Fibroblast of skin of left quadriceps (primary cell): ENCODE results near the gene CSF3R.
A peak's percentile ranks its signal among the peaks of the same experiment; 100 is the strongest.
"Not testable (repeated sequence)": the region's sequence is repeated elsewhere in the genome, so short reads cannot be mapped to it uniquely, and the experiment has no call there.

ENCODE experiments used
- DNase-seq, 2 experiments: peaks; one replicate each; pipeline ENCODE4 v3.0.0-alpha.2; 2013; ENCODE audit warnings: low read depth in 2 of 2

The CSF3R gene

GRCh38 chr1:36484099-36484498 lies 1.4 kb upstream of the CSF3R start:
- no peak for DNase-seq

DNA sequence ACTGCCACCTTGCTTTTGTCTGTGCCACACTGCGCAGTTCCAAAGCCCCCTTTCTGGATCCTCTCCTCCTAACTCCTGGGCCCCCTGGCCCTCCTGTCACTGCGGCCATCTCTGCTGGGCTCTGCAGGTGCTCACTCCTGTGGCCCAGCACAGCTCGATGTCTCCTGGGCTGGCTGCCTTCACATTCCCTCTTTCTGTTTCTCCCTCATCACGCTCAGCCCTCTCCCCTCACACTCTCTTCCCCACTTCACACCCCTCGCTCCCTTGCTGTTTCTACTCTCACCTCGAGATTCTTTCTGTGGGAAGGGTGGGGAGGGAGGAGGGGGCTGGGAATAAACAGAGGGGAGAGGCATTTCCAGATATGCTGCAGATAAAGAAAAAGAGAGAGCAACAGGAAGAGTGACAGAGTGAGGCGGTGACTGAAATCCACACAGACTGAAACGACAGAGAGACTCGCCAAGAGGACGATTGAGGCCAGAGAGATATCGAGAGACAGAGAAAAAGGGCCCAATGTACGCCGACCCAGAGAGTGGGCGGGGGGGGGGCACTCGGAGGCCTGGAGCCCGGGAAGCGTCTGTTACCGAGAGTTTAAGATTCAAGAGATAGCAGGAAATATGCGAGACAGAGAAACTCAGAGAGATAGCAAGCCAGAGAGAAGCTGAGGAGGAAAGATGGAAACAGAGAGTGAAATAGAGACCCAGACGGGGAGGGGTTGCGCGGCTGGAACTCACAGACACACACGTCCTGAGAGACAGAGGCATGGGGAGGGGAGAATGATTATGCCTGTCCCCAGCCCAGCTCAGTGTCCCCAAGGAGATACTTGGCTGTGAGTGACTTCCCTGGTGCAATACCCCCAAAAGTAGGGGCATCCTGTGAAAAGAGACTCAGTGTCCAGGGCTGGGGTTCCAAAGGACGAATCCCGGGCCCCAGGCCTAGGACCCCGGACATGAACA lies 666 bp downstream of the CSF3R start:
- DNase-seq, result no peak

- DNase-seq, result no peak
These were observed 1.6 kb downstream of the CSF3R start for GRCh38 chr1:36481091-36481490.

GRCh38 chr1:36480161-36480560 lies 2.6 kb downstream of the CSF3R start:
- no peak for DNase-seq

DNA sequence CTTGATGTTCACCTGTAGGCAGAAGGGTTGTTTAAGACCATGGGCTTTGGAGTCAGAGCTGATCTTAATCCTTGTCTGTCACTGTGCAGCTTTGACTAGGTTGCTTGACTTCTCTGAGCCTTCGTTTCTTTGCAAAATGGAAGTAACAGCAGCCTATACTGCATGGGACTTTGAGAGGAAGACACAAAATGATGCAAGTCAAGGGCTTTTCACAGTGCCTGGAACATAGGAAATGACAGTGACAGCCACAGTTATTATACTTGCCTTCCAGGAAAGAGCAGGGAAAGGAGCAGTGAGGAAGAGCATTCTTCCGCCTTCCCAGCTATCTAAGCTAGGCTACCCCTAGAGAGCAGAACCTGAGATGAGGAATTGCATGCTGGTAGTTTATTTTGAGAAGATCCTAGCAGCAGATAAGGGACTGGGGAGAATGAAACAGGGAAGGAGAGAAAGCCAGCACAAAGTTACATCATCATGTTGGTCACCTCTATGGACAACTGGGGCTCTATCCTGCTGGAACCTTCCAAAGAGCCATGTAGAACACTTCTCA lies 3.1 kb downstream of the CSF3R start:
- DNase-seq, result no peak

GRCh38 chr1:36477615-36478014 lies 5.1 kb downstream of the CSF3R start:
- DNase-seq, result not testable (repeated sequence)

DNA sequence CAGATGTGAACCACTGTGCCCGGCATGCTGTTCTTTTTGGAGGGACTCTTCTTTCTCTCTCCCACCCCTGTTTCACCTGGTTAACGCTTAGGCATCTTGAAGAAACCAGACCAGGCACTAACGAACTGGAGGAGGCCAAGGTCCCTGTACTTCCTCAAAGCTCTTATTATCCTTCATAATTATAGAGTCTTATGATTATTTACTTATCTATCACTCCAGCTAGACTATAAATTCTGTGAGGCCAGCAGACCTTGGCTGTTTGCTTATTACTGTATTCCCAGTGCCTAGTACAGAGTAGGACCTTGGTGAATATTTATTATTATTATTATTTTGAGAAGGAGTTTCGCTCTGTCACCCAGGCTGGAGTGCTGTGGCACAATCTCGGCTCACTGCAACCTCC lies 5.8 kb downstream of the CSF3R start:
- no peak for DNase-seq

DNA sequence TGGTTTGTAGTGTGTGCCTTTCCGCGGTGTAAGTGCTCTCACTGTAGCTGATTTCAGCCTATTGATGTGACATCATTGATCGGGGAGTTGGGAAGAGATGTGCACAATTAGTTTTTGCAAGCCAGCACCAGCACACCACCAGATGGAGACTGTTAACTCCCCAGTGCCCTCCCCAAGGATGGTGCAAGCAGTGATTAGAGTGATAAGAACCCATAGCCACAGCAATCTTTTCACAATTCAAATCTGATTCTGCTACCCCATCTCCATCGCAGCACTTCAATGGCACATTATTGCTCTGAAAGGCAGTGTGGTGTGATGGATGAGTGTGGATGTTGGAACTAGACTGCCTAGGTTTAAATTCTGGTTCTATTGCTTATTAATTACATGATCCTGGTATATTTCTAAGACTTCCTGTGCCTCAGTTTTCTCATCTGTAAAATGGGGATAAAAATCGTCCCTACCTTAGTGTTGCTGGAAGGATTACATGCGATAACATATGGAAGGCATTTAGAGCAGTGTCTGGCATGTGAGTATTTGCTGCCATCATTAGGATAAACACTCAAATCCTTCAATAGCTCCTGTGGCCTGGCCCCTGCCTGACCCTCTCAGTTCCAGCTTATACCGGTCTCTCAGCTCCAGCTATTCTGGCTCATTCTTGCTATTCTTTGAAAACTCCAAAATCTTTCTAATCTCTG lies 6.7 kb downstream of the CSF3R start:
- no peak for DNase-seq

DNA sequence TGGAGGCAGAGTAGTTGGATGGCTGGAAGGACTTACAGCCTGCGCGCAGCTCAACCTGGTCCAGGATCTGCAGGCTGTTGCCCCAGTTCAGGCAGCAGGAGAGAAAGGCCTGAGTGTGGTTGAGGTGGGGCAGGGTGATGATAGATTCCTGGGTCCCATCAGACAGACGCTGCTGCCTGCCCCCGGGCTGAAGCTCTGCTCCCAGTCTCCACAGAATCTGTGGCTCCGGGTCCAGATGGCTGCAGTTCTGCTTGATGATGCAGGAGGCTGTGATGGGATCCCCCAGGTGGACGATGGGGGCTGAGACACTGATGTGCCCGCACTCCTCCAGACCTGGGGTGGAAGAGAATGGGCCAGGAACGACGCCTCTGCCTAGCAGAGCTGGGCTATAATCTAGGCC lies 7.4 kb downstream of the CSF3R start:
- no peak for DNase-seq

DNA sequence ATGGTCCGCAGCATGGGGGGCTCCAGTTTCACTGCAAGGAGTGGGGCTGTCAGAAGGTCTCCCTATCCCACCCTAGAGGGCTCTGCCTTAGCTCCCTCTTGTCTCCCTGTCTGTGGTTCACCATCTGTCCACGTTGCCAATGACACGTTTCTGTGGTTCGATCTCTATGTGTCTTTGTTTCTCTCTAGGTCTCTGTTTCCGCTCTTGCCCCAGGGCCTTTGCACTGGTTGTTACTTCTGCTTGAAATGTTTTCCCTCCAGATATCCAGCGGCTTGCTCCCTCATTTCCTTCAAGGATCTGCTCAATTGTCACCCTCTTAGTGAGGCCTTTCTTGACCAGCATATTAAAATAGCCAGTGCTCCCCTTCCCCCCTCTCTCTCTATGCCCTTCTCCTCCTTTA lies 10.1 kb downstream of the CSF3R start:
- DNase-seq, result no peak

DNA sequence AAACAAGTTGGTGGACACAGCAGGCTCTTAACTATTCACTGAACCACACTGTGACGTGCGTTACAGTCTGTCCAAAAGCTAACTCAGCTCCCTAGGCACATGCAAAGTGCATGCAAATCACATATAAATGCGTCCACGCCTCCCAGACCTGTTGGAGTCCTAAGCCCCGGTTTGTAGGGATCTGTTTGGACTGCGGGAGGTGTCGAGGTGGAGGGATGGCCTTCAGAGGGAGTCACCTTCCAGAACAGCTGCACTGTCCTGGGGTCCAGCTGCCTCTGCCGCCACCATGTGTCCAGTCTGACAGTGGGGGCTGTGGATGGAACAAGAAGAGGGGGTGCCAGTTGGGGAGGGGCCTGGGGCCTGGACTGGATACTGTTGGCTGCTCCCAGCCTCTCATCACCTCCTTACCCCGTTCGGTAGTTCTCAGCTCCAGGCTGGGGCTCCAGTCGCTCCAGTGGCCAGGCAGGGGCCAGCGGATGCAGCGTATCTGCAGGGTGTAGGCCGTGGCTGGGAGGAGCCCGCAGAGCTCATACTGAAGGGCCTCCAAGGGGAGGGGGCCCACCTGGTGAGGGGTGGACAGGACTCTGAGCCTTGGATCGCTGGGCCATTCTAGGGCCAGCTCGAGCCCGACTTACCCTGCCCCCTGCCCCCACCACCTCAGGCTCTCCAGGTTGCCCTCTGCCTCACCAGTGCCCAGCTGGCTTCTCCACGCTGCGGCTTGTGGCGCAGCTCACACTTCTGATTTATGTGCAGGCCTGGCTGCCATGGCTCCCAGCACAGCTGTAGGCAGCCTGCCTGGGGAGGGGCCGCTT lies 10.7 kb downstream of the CSF3R start:
- no peak for DNase-seq

- no peak for DNase-seq
These were observed 13.6 kb downstream of the CSF3R start for GRCh38 chr1:36469163-36469562.

DNA sequence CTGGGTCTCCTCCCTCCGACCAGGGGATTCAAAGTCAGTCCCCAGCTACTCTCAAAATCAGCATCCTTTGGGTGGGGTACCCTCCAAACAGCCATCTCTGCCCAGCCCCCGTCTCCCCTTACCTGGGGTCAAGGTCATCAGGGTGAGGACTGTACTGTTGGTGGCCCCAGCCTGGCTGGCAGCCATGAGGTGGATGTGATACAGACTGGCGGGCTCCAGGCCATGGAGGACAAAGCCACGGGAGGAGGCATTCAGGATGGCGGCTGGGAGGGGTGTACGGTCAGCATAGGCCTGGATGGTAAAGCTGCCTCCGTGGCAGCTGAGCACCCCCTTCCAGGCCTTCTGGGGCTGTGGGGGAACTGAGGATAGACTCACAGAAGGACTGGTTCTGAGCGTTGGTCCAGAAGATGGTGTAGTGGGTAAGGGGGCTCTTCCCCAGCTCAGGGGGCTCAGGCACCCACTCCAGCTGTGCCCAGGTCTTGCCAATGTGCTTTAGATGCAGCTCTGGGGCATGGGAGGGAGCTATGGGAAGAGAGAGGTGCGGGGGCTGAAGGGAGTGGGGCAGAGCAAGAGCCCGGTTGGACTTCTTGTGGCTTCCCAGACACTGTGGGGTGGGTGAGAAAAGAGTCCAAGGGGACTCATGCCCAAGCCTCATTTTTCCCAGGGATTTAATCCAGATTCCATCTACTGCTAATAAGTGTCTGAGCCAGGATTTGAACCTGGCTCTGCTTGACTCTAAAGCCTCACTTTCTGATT lies 14.8 kb downstream of the CSF3R start:
- DNase-seq, result no peak

- no peak for DNase-seq
These were observed 15.7 kb downstream of the CSF3R start for GRCh38 chr1:36467027-36467410.

DNA sequence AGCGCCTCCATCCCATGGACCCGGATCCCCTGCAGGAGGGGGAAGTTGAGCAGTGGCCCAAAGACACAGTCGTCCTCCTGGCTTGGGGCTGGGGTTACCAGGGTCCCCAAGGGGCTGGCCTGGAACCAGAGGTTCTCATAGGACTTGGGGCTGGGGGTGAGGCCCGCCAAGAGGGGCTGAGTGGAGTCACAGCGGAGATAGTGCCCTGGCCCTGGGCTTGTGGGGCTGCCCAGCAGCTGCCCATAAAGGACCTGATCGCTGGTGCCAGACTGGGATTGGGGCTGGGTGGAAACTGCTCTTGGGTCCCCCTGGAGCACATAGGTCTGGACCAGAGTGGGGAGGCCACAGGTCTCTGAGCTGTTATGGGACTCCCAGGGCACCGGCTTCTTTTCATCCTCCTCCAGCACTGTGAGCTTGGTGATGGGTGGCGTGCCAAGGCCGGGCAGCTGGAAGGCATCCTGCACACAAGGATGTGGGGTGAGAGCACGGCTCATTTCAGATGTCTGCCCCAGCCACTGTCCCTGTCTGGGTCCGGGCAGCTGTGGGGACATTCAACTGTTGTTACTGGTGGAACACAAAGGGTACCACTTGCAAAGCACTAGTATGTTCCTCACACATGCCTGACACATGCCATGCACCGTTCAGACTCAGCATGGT lies 16.2 kb downstream of the CSF3R start:
- no peak for DNase-seq

DNA sequence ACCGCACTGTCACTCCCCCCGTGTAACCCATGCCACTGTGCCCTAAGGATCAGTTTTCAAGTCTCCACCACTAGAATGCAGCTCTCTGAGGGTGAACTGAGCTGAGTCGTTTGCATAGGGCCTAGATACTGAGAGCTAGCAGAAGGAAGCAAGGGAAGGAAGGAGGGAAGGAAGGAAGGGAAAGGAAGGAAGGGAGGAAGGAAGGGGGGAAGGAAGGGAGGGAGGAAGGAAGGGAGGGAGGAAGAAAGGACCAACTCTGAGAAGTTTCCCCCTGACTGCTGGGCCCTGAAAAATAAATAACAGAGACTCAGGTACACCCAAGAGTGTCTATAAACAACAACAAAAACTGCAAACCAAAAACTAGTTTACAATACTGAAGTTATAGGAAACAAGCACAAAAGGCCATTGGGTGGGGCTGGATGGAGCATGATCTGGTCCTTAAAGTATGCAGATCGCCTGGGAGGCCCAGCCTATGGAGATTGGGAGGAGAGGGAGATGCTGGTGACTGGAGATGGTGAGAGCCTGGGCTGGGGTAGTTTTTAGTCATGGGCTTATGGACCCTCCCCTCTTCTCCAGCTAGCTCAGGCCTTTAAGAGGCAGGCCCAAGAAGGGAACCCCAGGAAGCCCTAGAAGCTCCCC lies 16.9 kb downstream of the CSF3R start:
- no peak for DNase-seq

- no peak for DNase-seq
These were observed 17.9 kb downstream of the CSF3R start for GRCh38 chr1:36464605-36465393.

DNA sequence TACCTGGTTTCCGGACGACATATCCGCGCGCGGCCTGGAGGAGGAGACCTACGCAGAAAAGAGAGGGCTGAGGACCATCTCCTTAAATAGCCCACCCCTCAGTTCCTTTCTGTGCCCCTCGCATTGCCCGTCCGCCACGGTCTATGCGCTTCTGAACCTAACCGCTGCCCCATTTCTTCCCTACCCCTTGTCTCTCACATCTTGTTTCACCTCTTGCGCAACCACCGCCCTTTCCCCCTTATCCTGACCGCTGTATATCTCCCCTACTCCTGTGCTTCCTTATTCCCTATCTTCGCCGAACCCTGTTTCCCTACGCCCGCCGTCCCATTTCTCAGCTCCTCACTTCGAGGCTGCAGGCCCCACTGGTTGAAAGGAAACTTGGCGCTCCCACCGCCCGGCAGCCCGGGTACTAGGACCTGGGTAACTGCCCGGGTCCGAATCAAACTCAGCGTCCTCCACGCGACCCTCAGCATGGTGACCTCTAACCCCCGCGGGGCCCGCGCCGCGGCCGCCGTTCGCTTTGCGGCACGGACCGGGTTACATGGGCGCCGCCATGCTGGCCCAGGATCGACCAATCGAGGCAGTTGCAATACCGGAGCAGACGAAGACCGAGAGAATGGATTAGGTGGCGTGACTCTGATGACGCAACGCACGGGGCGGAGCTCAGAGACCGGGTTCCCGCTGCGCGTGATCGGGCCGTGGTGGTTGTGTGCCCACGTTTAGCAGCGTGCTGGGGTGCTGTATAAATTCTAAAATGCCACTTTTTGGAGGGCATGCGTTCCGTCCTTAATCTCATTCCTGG lies 18.7 kb downstream of the CSF3R start, which contains the start of gene MRPS15:
MRPS15 (minus strand) TSS at position 582 of the 802 bp plus-strand sequence; CDS start at position 473, 109 bp downstream.
- peak; percentile 83 to 84 for DNase-seq
